Measurements from ENCODE around the gene ZNF469. TPM values are rescaled to one million over a fixed set of nuclear protein-coding genes. Genes with fewer than 3 reads are reported as not detected.

Gene ZNF469
- polyA plus RNA-seq, 1 donor from 2014 or later = not detected

DNA sequence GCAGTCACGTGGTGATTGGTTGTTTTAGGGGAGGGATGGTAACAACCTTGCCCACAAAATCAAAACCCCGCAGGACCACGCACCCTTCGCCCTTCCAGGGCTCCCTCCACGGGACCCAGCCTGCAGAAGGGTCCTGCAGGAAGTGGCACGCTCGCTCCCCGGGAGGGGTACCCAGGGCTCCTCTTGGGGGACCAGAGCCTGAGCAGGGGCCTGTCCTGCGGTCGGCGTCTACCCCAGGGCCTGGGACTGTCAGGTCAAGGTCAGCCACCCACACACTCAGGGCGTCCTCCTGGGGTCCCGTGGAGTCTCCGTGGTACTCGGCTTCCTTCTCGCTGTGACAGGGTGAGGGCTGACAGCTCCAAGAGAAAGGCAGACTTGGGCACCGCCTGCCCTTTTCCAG, 33.9 kb downstream of the ZNF469 start:
- H2AFZ ChIP-seq (ENCODE audit: low read depth, low read length) = no peak overlapping the region
- H3K9ac ChIP-seq (ENCODE audit: low read length) = no peak overlapping the region
- no peaks in the 10 kb centered on the region for H3K9me3 ChIP-seq (ENCODE audit: low read length)
- no peaks in the 10 kb centered on the region for H4K20me1 ChIP-seq (ENCODE audit: insufficient read depth)
- no peaks in the 10 kb centered on the region for H3K36me3 ChIP-seq (ENCODE audit: insufficient read depth, low read length)
- no peaks in the 10 kb centered on the region for H3K79me2 ChIP-seq (replicated peaks; ENCODE audit: insufficient read depth, low read length)
- H3K27ac ChIP-seq (ENCODE audit: low read length) = no peak overlapping the region
- H3K9me2 ChIP-seq (ENCODE audit: insufficient read depth, low read length) = no peaks in the 10 kb centered on the region
- no peak overlapping the region for H3K4me2 ChIP-seq (ENCODE audit: low read length)
- no peak overlapping the region for H3K4me3 ChIP-seq (ENCODE audit: low read length)
- TF ChIP-seq RAD21 (conservative IDR thresholded peaks at IDR 0.05) (no peak), TAF1 (IDR thresholded peaks at IDR 0.05; ENCODE audit: low read depth) (no peak), SMC3 (conservative IDR thresholded peaks at IDR 0.05; ENCODE audit: poor library complexity) (no peak), EP300 (conservative IDR thresholded peaks at IDR 0.05; ENCODE audit: poor library complexity, severe bottlenecking) (no peak), MXI1 (conservative IDR thresholded peaks at IDR 0.05; ENCODE audit: poor library complexity, severe bottlenecking) (no peak), POLR2AphosphoS5 (IDR thresholded peaks at IDR 0.05) (no peak), EZH2 (IDR thresholded peaks at IDR 0.05; ENCODE audit: borderline replicate concordance, insufficient read depth, low read length, poor library complexity, severe bottlenecking) (no peak)
- TF ChIP-seq, protein P1, sequence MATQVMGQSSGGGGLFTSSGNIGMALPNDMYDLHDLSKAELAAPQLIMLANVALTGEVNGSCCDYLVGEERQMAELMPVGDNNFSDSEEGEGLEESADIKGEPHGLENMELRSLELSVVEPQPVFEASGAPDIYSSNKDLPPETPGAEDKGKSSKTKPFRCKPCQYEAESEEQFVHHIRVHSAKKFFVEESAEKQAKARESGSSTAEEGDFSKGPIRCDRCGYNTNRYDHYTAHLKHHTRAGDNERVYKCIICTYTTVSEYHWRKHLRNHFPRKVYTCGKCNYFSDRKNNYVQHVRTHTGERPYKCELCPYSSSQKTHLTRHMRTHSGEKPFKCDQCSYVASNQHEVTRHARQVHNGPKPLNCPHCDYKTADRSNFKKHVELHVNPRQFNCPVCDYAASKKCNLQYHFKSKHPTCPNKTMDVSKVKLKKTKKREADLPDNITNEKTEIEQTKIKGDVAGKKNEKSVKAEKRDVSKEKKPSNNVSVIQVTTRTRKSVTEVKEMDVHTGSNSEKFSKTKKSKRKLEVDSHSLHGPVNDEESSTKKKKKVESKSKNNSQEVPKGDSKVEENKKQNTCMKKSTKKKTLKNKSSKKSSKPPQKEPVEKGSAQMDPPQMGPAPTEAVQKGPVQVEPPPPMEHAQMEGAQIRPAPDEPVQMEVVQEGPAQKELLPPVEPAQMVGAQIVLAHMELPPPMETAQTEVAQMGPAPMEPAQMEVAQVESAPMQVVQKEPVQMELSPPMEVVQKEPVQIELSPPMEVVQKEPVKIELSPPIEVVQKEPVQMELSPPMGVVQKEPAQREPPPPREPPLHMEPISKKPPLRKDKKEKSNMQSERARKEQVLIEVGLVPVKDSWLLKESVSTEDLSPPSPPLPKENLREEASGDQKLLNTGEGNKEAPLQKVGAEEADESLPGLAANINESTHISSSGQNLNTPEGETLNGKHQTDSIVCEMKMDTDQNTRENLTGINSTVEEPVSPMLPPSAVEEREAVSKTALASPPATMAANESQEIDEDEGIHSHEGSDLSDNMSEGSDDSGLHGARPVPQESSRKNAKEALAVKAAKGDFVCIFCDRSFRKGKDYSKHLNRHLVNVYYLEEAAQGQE (IDR thresholded peaks at IDR 0.05; ENCODE audit: borderline replicate concordance) = no peak
- TF ChIP-seq, protein P2, sequence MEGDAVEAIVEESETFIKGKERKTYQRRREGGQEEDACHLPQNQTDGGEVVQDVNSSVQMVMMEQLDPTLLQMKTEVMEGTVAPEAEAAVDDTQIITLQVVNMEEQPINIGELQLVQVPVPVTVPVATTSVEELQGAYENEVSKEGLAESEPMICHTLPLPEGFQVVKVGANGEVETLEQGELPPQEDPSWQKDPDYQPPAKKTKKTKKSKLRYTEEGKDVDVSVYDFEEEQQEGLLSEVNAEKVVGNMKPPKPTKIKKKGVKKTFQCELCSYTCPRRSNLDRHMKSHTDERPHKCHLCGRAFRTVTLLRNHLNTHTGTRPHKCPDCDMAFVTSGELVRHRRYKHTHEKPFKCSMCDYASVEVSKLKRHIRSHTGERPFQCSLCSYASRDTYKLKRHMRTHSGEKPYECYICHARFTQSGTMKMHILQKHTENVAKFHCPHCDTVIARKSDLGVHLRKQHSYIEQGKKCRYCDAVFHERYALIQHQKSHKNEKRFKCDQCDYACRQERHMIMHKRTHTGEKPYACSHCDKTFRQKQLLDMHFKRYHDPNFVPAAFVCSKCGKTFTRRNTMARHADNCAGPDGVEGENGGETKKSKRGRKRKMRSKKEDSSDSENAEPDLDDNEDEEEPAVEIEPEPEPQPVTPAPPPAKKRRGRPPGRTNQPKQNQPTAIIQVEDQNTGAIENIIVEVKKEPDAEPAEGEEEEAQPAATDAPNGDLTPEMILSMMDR (IDR thresholded peaks at IDR 0.05; ENCODE audit: poor library complexity, severe bottlenecking) = no peak
- H3F3A ChIP-seq (ENCODE audit: insufficient read depth, low read length, poor library complexity, severe bottlenecking) = no peaks in the 10 kb centered on the region
- H3K27me3 ChIP-seq (ENCODE audit: insufficient read depth, low read depth, low read length) = no peaks in the 10 kb centered on the region

DNA sequence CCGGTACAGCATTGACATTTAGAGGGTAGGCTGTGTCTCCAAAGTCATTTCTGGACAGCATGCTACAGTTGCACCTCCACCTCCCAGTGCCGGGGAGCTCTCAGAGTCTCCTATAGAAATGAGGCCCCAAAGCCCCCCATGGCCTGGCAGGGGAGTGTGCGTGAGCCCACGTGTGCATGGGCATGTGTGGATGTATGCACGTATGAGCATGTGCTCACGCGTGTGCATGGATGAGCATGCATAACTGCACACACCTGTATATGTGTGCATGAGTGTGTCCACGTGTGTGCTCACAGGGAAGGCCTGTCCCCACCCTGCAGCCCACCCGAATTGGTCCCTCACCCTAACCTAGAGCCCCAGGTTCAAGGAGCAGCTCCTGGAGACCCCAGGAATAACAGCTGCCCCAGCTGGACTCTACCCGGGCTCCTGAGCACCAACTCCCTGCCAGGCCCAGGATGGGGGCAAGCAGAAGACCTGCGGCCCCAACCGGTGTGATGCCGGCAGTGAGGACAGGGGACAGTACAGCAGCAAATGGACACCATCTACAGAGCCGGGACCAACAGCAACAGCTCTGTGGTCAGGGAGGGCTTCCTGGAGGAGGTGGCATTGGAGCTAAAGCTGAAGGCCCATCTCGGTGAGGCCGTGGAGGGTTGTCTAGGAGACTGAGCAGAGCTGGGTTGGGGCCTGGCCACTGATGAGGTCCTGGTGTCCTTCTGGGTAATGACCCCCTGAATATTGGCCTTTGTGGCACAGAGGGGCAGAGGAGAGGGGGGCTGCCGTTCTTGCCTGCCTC, 35.1 kb downstream of the ZNF469 start:
- H3K27me3 ChIP-seq (ENCODE audit: insufficient read depth, low read depth, low read length) = no peaks in the 10 kb centered on the region
- no peaks in the 10 kb centered on the region for H3K9me2 ChIP-seq (ENCODE audit: insufficient read depth, low read length)
- no peak overlapping the region for H3K9ac ChIP-seq (ENCODE audit: low read length)
- TF ChIP-seq, protein P2 (IDR thresholded peaks at IDR 0.05; ENCODE audit: poor library complexity, severe bottlenecking) = no peak
- no peak for TF ChIP-seq RAD21 (conservative IDR thresholded peaks at IDR 0.05)
- TF ChIP-seq SMC3 (conservative IDR thresholded peaks at IDR 0.05; ENCODE audit: poor library complexity) = no peak
- TF ChIP-seq MXI1 (conservative IDR thresholded peaks at IDR 0.05; ENCODE audit: poor library complexity, severe bottlenecking) = no peak
- no peak for TF ChIP-seq EP300 (conservative IDR thresholded peaks at IDR 0.05; ENCODE audit: poor library complexity, severe bottlenecking)
- no peak for TF ChIP-seq POLR2AphosphoS5 (IDR thresholded peaks at IDR 0.05)
- TF ChIP-seq EZH2 (IDR thresholded peaks at IDR 0.05; ENCODE audit: borderline replicate concordance, insufficient read depth, low read length, poor library complexity, severe bottlenecking) = no peak
- TF ChIP-seq, protein P1 (IDR thresholded peaks at IDR 0.05; ENCODE audit: borderline replicate concordance) = no peak
- no peak for TF ChIP-seq TAF1 (IDR thresholded peaks at IDR 0.05; ENCODE audit: low read depth)
- no peaks in the 10 kb centered on the region for H3K9me3 ChIP-seq (ENCODE audit: low read length)
- H4K20me1 ChIP-seq (ENCODE audit: insufficient read depth) = no peaks in the 10 kb centered on the region
- H3K27ac ChIP-seq (ENCODE audit: low read length) = no peak overlapping the region
- H3F3A ChIP-seq (ENCODE audit: insufficient read depth, low read length, poor library complexity, severe bottlenecking) = no peaks in the 10 kb centered on the region
- no peak overlapping the region for H2AFZ ChIP-seq (ENCODE audit: low read depth, low read length)
- H3K36me3 ChIP-seq (ENCODE audit: insufficient read depth, low read length) = no peaks in the 10 kb centered on the region
- H3K79me2 ChIP-seq (replicated peaks; ENCODE audit: insufficient read depth, low read length) = no peaks in the 10 kb centered on the region
- H3K4me2 ChIP-seq (ENCODE audit: low read length) = no peak overlapping the region
- H3K4me3 ChIP-seq (ENCODE audit: low read length) = no peak overlapping the region

Measured in neural cell (in vitro differentiated cells).